ENCODE data around the gene CTSG. TPM values are rescaled to one million over a fixed set of nuclear protein-coding genes. Genes with fewer than 3 reads are reported as not detected.

CTSG gene
- total and polyA plus RNA-seq, 10 of the 15 experiments (the other 5 are each of a cell fraction or from before 2014, with no cell fraction given), result not detected

- in situ Hi-C loops (cut with MboI) (no loop called here), intact Hi-C loops (cut with micrococcal nuclease; ENCODE audit: unreplicated experiment) (no loop called here)
- ChIA-PET POLR2A (no interaction called here), CTCF (interaction anchor here (1.4 to 2.4 kb wide), 4 partner anchors 8 to 85 kb away, joined by 3 to 8 read pairs (median 6); partner anchors contain the start of gene GZMH), SMC1A (ENCODE audit: uncharacterized antibody, unreplicated experiment) (interaction anchor here (0.6 to 1.2 kb wide), 2 partner anchors 14 to 136 kb away, joined by 3 to 4 read pairs; no protein-coding TSS in a partner anchor), RAD21 (ENCODE audit: unreplicated experiment) (no interaction called here)
- H4K20me1 ChIP-seq (ENCODE audit: control insufficient read depth, insufficient read depth), result no peaks in the 10 kb centered on the region
- 0% methylated on average over 3 of the region's 3 CpGs for WGBS (ENCODE audit: insufficient coverage, insufficient replicate concordance, low lambda C conversion rate, missing lambda C conversion rate)
- TF ChIP-seq ZBTB11 (CRISPR knock-in tag; IDR thresholded peaks at IDR 0.05) (no peak), BCL11A (IDR thresholded peaks at IDR 0.05; ENCODE audit: low read depth, low read length) (no peak), MEF2B (IDR thresholded peaks at IDR 0.05; ENCODE audit: partially characterized antibody, poor library complexity, severe bottlenecking) (no peak), SRF (IDR thresholded peaks at IDR 0.05; ENCODE audit: low read depth in 2 of 2, low read length in 2 of 2) (no peak), RAD51 (IDR thresholded peaks at IDR 0.05) (no peak), SUZ12 (IDR thresholded peaks at IDR 0.05; ENCODE audit: unreplicated experiment) (no peak), NFYB (IDR thresholded peaks at IDR 0.05; ENCODE audit: insufficient read depth, low read depth, low read length) (no peak), FOXM1 (IDR thresholded peaks at IDR 0.05; ENCODE audit: low read depth, low read length) (no peak), USF1 (IDR thresholded peaks at IDR 0.05; ENCODE audit: borderline replicate concordance, extremely low read length, insufficient read depth, low read depth, low read length) (no peak), SKIL (IDR thresholded peaks at IDR 0.05; ENCODE audit: low read depth, poor library complexity, severe bottlenecking) (no peak)
- no peaks in the 10 kb centered on the region for H3K4me1 ChIP-seq (ENCODE audit: control insufficient read depth, insufficient read depth, low read length)
- H3K27me3 ChIP-seq (replicated peaks in 1 of 2; ENCODE audit: control insufficient read depth in 2 of 2, insufficient read depth in 2 of 2, low read length in 1 of 2), result no peaks in the 10 kb centered on the region
- BruUV-seq (replicated peaks), result no TSS peak
- H3K27ac ChIP-seq (ENCODE audit: control insufficient read depth, insufficient read depth), result 0 out of 2 replicates have a peak overlapping the region, but pooled peaks have one; percentile 24
- no peaks in the 10 kb centered on the region for H3K36me3 ChIP-seq (ENCODE audit: control insufficient read depth in 2 of 2, insufficient read depth in 2 of 2, low read length in 1 of 2)
- H3K9me3 ChIP-seq (replicated peaks; ENCODE audit: control insufficient read depth, insufficient read depth, low read length), result peaks cover 3% of the 10 kb centered on the region; the same call in 1 of the 3 replicates
- FAIRE-seq (no peak), DNase-seq (ENCODE audit: low read depth, low spot score) (no peak), ATAC-seq (no peak)
- no peak overlapping the region for H3K9ac ChIP-seq (ENCODE audit: control insufficient read depth, insufficient read depth, low read length)
- H3K79me2 ChIP-seq (ENCODE audit: control insufficient read depth, insufficient read depth, low read length), result no peaks in the 10 kb centered on the region
- no peak overlapping the region for H3K4me3 ChIP-seq
- no peak overlapping the region for H3K4me2 ChIP-seq (ENCODE audit: control insufficient read depth, insufficient read depth)
- H2AFZ ChIP-seq (ENCODE audit: control insufficient read depth, low read depth, low read length), result no peak overlapping the region
Measured at GRCh38 chr14:24595073-24595808, 19.2 kb upstream of the CTSG start.
